Progenitor cell of endocrine pancreas (in vitro differentiated cells): ENCODE measurements around the gene MYL9. TPM values are rescaled to one million over a fixed set of nuclear protein-coding genes. Genes with fewer than 3 reads are reported as not detected.
A peak's percentile ranks its signal among the peaks of the same experiment; 100 is the strongest.

Experiments used
- DNase-seq: peaks from one replicate; pipeline ENCODE4 v3.0.0; 2021; ENCODE audit warnings: low spot score; ENCODE audit not compliant: unreplicated experiment
- H3K27ac Mint-ChIP-seq: 2 replicates; pipeline ENCODE4 v1.8.0; 2021; ENCODE audit warnings: mild to moderate bottlenecking, moderate library complexity, mixed read lengths
- H3K27me3 Mint-ChIP-seq: 2 replicates; pipeline ENCODE4 v1.8.0; 2021; ENCODE audit warnings: mixed read lengths
- H3K36me3 Mint-ChIP-seq: 2 replicates; pipeline ENCODE4 v1.8.0; 2022; ENCODE audit warnings: mixed read lengths; ENCODE audit not compliant: insufficient read depth
- H3K4me1 Mint-ChIP-seq: 2 replicates; pipeline ENCODE4 v1.8.0; 2021; ENCODE audit warnings: low read depth, mixed read lengths
- H3K4me3 Mint-ChIP-seq: 2 replicates; pipeline ENCODE4 v1.8.0; 2021; ENCODE audit warnings: low read depth, mild to moderate bottlenecking, moderate library complexity, mixed read lengths
- H3K9me3 Mint-ChIP-seq: 2 replicates; pipeline ENCODE4 v1.8.0; 2021; ENCODE audit warnings: low read depth, mixed read lengths
- CTCF ChIP-seq: fragments of 200-600 bp; sonication (generic); IDR thresholded peaks from one replicate; pipeline ENCODE4 v1.5.0; 2021; ENCODE audit warnings: antibody characterized with exemption, mild to moderate bottlenecking; ENCODE audit not compliant: unreplicated experiment
- total RNA-seq: library from RNA; stranded (reverse); gene quantifications from 2 replicates; pipeline ENCODE4 v1.2.1, GENCODE V29; 2021

The MYL9 gene
- total RNA-seq, 1 donor from 2014 or later = 31.0 TPM

GRCh38 chr20:36591281-36591680, 50.0 kb downstream of the MYL9 start:
- Mint-ChIP-seq H3K4me1 (no peaks in the 10 kb centered on the region), H3K27ac (peak overlapping the region; percentile 82), H3K9me3 (no peaks in the 10 kb centered on the region), H3K27me3 (no peaks in the 10 kb centered on the region), H3K4me3 (no peak overlapping the region), H3K36me3 (peaks cover 31% of the 10 kb centered on the region)
- no peak for DNase-seq
- no peak for TF ChIP-seq CTCF

- peaks cover 31% of the 10 kb centered on the region for H3K36me3 Mint-ChIP-seq
- DNase-seq = no peak
- TF ChIP-seq CTCF = no peak
- H3K27me3 Mint-ChIP-seq = no peaks in the 10 kb centered on the region
- H3K9me3 Mint-ChIP-seq = no peaks in the 10 kb centered on the region
- H3K4me3 Mint-ChIP-seq = no peak overlapping the region
- peak overlapping the region; percentile 74 for H3K27ac Mint-ChIP-seq
- H3K4me1 Mint-ChIP-seq = no peaks in the 10 kb centered on the region
Observed at GRCh38 chr20:36591854-36592641, 50.7 kb downstream of the MYL9 start.

- peaks cover 2% of the 10 kb centered on the region for H3K4me1 Mint-ChIP-seq
- H3K27ac Mint-ChIP-seq = no peak overlapping the region
- no peak overlapping the region for H3K4me3 Mint-ChIP-seq
- no peaks in the 10 kb centered on the region for H3K27me3 Mint-ChIP-seq
- H3K36me3 Mint-ChIP-seq = peaks cover 29% of the 10 kb centered on the region
- no peak for TF ChIP-seq CTCF
- DNase-seq = no peak
- H3K9me3 Mint-ChIP-seq = no peaks in the 10 kb centered on the region
Observed at GRCh38 chr20:36593347-36593929, 52.1 kb downstream of the MYL9 start.

GRCh38 chr20:36599912-36600345, 58.6 kb downstream of the MYL9 start:
- no peak for TF ChIP-seq CTCF
- Mint-ChIP-seq H3K4me3 (no peak overlapping the region), H3K36me3 (peaks cover 2% of the 10 kb centered on the region), H3K27ac (no peak overlapping the region), H3K4me1 (peaks cover 8% of the 10 kb centered on the region), H3K27me3 (no peaks in the 10 kb centered on the region), H3K9me3 (no peaks in the 10 kb centered on the region)
- no peak for DNase-seq

Other genes starting within 250 kb of the MYL9 start
- 101 and 109 TPM in 2 replicates for gene DLGAP4, start 235.2 kb upstream of the MYL9 start, total RNA-seq
- 121 and 140 TPM in 2 replicates for gene TGIF2, start 32.1 kb downstream of the MYL9 start, total RNA-seq
- 58.8 and 59.6 TPM in 2 replicates for gene RAB5IF, start 64.3 kb downstream of the MYL9 start, total RNA-seq
- gene SLA2, start 104.7 kb downstream of the MYL9 start, total RNA-seq = 0.62 and 0.77 TPM in 2 replicates
- gene NDRG3, start 204.6 kb downstream of the MYL9 start, total RNA-seq = 24.7 and 25.6 TPM in 2 replicates
- 15.1 and 17.5 TPM in 2 replicates for gene DSN1, start 232.2 kb downstream of the MYL9 start, total RNA-seq